ENCODE measurements around the gene SHF.

Gene SHF

DNA sequence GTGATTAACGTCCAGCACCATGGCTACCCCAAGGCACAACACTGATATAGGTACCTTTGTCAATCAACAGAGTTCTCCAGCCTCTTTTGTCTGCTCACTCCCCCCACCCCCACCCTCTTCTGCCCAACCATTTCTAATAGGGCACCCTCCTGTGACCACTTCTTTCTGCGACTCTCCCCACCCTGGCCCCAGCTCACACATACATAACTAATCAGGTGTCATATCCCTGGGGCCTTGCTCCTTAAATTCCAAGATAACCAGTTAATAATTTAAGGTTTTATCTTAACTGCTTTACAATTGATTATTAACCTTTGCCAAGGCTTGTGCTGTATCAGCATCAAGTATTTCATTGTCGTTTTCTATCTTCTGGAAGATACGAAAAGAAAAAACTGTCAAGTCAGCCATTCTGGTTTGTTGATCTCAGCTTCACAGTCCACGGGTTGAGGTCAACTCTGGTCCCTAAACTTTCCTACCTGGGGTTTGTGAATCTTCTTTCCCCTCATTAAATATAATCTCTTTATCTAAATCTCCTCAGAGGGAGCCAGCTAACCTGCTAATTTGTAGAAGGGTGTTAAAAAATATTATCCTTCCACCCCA lies 37.0 kb upstream of the SHF start:
- POLR2A ChIA-PET, result no interaction called here
- CTCF ChIA-PET, result interaction anchor here (0.6 to 1.0 kb wide), 5 partner anchors 9 to 600 kb away, joined by 3 to 4 read pairs (median 3); no protein-coding TSS in a partner anchor
- Histone ChIP-seq H3K4me1 (ENCODE audit: control insufficient read depth, insufficient read depth, low read length) (no peaks in the 10 kb centered on the region), H3K9me3 (ENCODE audit: control insufficient read depth, insufficient read depth, low read depth, low read length) (no peaks in the 10 kb centered on the region), H3K36me3 (ENCODE audit: control insufficient read depth in 2 of 2, insufficient read depth in 1 of 2, low read length in 2 of 2) (no peaks in the 10 kb centered on the region), H3K4me3 (ENCODE audit: low read depth, low read length) (no peak overlapping the region), H3K27ac (ENCODE audit: extremely low read depth, low read depth, low read length) (no peak overlapping the region)
- TF ChIP-seq ZNF830 (tag by site-specific recombination; IDR thresholded peaks at IDR 0.05; ENCODE audit: low read depth), result no peak
- TF ChIP-seq ZNF785 (tag by site-specific recombination; IDR thresholded peaks at IDR 0.05), result no peak
- no peak for TF ChIP-seq ZNF16 (tag by site-specific recombination; IDR thresholded peaks at IDR 0.05; ENCODE audit: low read depth)
- no peak for TF ChIP-seq ZNF843 (tag by site-specific recombination; IDR thresholded peaks at IDR 0.05)
- TF ChIP-seq EGR2 (tag by site-specific recombination; IDR thresholded peaks at IDR 0.05; ENCODE audit: low read depth), result no peak
- no peak for TF ChIP-seq GLIS2 (tag by site-specific recombination; IDR thresholded peaks at IDR 0.05)
- TF ChIP-seq ZBTB10 (tag by site-specific recombination; IDR thresholded peaks at IDR 0.05), result no peak
- no peak for TF ChIP-seq SALL2 (tag by site-specific recombination; IDR thresholded peaks at IDR 0.05; ENCODE audit: borderline replicate concordance)
- no peak for TF ChIP-seq ZNF791 (tag by site-specific recombination; IDR thresholded peaks at IDR 0.05)
- TF ChIP-seq ZNF558 (tag by site-specific recombination; IDR thresholded peaks at IDR 0.05), result no peak
- no peak for TF ChIP-seq ZNF837 (tag by site-specific recombination; IDR thresholded peaks at IDR 0.05)
- TF ChIP-seq, protein P1, sequence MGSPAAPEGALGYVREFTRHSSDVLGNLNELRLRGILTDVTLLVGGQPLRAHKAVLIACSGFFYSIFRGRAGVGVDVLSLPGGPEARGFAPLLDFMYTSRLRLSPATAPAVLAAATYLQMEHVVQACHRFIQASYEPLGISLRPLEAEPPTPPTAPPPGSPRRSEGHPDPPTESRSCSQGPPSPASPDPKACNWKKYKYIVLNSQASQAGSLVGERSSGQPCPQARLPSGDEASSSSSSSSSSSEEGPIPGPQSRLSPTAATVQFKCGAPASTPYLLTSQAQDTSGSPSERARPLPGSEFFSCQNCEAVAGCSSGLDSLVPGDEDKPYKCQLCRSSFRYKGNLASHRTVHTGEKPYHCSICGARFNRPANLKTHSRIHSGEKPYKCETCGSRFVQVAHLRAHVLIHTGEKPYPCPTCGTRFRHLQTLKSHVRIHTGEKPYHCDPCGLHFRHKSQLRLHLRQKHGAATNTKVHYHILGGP (tag by site-specific recombination; IDR thresholded peaks at IDR 0.05), result no peak
- TF ChIP-seq, protein P2, sequence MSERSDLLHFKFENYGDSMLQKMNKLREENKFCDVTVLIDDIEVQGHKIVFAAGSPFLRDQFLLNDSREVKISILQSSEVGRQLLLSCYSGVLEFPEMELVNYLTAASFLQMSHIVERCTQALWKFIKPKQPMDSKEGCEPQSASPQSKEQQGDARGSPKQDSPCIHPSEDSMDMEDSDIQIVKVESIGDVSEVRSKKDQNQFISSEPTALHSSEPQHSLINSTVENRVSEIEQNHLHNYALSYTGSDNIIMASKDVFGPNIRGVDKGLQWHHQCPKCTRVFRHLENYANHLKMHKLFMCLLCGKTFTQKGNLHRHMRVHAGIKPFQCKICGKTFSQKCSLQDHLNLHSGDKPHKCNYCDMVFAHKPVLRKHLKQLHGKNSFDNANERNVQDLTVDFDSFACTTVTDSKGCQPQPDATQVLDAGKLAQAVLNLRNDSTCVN (tag by site-specific recombination; optimal IDR thresholded peaks at IDR 0.05), result no peak
- TF ChIP-seq PRDM10 (tag by site-specific recombination; IDR thresholded peaks at IDR 0.05), result no peak
- no peak for TF ChIP-seq ZNF157 (tag by site-specific recombination; IDR thresholded peaks at IDR 0.05)
- TF ChIP-seq ZNF555 (tag by site-specific recombination; conservative IDR thresholded peaks at IDR 0.05), result no peak
- no peak for TF ChIP-seq ZNF571 (tag by site-specific recombination; IDR thresholded peaks at IDR 0.05)
- no peak for TF ChIP-seq KLF8 (tag by site-specific recombination; IDR thresholded peaks at IDR 0.05)
- no peak for TF ChIP-seq ZNF626 (tag by site-specific recombination; IDR thresholded peaks at IDR 0.05)
- no peak for TF ChIP-seq KLF10 (tag by site-specific recombination; IDR thresholded peaks at IDR 0.05)
